ENCODE data around the gene RPRD1A.
"Not testable (repeated sequence)": the region's sequence is repeated elsewhere in the genome, so short reads cannot be mapped to it uniquely, and the experiment has no call there.

Gene RPRD1A
- 21.5 to 53.9 reads per million in 2 donors for total RNA-seq

- DNase-seq, result peak; percentile 96
These were observed at the start of gene RPRD1A for GRCh38 chr18:36067055-36067957. Gene RPRD1A (minus strand): TSS chr18:36067559. CDS start chr18:36067404, 155 bp downstream.

- not testable (repeated sequence) for DNase-seq
These were observed 49.4 kb upstream of the RPRD1A start for GRCh38 chr18:36116771-36117170.

GRCh38 chr18:36114738-36115137, 47.4 kb upstream of the RPRD1A start:
- DNase-seq, result no peak

GRCh38 chr18:36114251-36114650, 46.9 kb upstream of the RPRD1A start:
- DNase-seq, result no peak

DNA sequence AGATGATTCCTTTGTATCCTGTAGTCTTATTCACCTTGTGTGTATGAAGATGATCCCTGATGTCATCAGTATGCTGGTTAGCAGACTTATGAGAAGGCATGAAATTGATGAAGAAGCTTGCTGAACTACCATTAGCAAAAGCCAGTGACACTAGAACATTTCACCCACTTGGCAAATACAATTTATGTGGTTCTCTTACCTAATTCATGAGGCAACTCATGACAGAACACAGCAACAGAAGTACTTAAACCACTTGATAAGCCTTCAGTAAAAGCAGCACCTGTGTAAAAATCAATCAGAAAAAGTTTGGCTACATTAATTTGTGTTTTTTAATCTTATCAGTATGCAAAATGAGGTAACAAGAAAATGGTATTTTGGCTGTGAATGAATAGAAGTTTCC, 44.9 kb upstream of the RPRD1A start:
- no peak for DNase-seq

- no peak for DNase-seq
These were observed 42.4 kb upstream of the RPRD1A start for GRCh38 chr18:36109737-36110136.

GRCh38 chr18:36108601-36109000, 41.2 kb upstream of the RPRD1A start:
- DNase-seq, result no peak

GRCh38 chr18:36108196-36108595, 40.8 kb upstream of the RPRD1A start:
- DNase-seq, result no peak

- no peak for DNase-seq
These were observed 40.1 kb upstream of the RPRD1A start for GRCh38 chr18:36107477-36107876.

- DNase-seq, result no peak
These were observed 37.4 kb upstream of the RPRD1A start for GRCh38 chr18:36104749-36105148.

DNA sequence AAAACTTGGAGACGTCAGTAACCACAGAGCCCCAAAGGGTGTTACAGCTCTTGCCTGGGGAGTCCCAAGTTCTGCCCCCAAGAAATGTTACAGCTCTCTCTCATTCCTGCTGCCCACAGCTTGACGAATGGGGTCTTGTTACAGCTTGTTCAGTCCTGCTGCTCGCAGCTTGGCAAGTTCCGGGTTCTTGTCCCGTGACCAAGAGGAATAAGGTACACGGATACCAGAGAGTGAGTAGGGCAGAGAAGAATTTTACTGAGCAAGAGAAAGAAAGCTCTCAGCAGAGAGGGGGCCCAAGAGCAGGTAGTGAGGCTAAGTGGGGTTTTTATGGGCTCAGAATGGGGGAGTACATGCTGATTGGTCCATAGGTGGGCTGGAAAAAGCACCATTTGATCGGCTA, 34.6 kb upstream of the RPRD1A start:
- no peak for DNase-seq

DNA sequence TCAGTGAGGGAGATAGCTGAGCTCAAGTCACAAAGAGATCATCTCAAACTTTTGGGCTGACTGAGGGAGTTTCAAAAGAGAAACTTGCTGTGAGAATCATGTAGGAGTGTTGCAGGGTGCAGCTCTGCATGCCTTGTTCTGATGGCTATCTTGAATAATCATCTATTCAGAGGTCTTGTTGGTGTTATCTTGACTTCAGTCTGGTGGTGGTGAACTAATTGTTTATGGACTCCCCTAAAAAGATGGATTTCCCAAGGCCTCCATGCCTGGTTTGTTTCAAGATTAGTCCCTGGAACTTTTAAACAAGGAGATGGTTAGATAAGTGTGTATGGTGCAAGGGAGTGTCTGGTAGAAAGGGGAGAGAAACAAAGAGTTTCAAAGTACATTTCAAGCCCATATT, 32.0 kb upstream of the RPRD1A start:
- no peak for DNase-seq

- DNase-seq, result no peak
These were observed 29.6 kb upstream of the RPRD1A start for GRCh38 chr18:36096955-36097354.

- no peak for DNase-seq
These were observed 28.7 kb upstream of the RPRD1A start for GRCh38 chr18:36095936-36096519.

DNA sequence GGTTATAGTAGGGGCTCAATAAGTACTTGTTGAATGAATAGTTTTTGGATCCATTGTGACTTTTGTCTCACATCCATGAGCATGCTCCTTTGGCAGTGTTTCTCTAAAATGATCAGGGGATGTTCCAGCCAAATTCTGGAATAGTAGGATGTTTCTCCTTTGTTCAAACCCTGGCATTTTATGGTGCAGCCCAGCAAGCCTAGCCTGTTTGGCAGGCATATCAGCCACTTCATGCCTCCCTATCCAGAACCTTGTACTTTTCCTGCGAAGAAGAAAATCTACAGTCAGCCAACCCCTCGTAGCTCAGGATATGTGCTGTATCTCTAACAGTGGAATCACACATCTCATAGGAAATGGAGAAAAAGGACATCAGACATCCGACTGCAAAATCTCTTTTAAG, 27.1 kb upstream of the RPRD1A start:
- no peak for DNase-seq

GRCh38 chr18:36092116-36092515, 24.8 kb upstream of the RPRD1A start:
- not testable (repeated sequence) for DNase-seq

DNA sequence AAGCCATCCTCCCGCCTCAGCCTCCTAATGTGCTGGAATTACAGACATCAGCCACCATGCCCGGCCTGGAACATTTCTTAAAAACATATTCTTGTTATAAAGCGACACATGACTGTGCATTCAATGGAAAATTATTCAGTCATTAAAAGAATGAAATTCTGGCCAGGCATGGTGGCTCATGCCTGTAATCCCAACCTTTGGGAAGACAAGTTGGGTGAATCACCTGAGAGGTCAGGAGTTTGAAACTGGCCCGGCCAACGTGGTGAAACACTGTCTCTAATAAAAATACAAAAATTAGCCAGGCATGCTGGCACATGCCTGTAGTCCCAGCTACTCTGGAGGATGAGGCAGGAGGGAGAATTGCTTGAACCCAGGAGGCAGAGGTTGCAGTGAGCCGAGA, 21.6 kb upstream of the RPRD1A start:
- DNase-seq, result no peak

DNA sequence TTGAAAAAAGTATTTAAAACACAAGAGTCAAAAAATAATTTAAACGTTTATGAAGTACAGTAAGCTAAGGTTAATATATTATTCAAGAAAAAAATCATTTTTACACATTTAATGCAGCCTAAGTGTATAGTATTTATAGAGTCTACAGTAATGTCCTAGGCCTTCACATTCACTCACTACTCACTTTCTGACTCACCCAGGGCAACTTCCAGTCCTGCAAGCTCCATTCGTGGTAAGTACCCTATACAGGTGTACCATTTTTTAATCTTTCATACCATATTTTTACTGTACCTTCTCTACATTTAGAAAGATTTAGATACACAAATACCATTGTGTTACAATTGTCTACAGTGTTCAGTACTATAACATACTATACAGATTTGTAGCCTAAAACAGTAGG, 20.9 kb upstream of the RPRD1A start:
- DNase-seq, result no peak

GRCh38 chr18:36086186-36086585, 18.8 kb upstream of the RPRD1A start:
- no peak for DNase-seq

GRCh38 chr18:36085195-36085594, 17.8 kb upstream of the RPRD1A start:
- no peak for DNase-seq

DNA sequence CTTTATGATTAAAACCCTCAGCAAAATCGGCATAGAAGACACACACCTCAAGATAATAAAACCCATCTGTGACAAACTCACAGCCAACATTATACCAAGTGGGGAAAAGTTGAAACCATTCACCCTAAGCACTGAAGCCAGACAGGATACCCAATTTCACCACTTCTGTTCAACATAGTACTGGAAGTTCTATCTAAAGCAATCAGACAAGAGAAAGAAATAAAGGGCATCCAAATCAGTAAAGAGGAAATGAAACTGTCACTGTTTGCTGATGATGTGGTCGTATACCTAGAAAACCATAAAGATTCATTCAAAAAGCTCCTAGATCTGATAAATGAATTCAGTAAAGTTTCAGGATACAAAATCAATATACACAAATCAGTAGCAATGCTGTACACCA, 16.4 kb upstream of the RPRD1A start:
- no peak for DNase-seq

DNA sequence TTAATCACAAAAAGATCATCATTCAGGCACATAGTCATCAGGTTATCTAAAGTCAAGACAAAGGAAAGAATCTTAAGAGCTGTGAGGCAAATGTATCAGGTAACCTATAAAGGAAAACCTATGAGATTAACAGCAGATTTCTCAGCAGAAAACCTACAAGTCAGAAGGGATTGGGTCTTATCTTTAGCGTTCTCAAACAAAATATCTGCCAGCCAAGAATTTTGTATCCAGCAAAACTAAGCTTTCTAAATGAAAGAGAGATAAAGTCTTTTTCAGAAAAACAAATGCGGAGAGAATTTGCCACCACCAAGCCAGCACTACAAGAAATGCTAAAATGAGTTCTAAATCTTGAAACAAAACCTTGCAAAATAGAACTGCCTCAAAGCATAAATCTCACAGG, 13.8 kb upstream of the RPRD1A start:
- DNase-seq, result not testable (repeated sequence)

GRCh38 chr18:36078751-36079529, 11.6 kb upstream of the RPRD1A start:
- DNase-seq, result no peak
